Hypothalamus (tissue), 51 donors: Measurements from ENCODE around the gene APH1B.
"Not testable (repeated sequence)": the region's sequence is repeated elsewhere in the genome, so short reads cannot be mapped to it uniquely, and the experiment has no call there.

Experiments
- DNase-seq, 51 donors: peaks; one replicate each; lab custom pipeline; 2025; lab: John Stamatoyannopoulos, UW

Gene APH1B

GRCh38 chr15:63277038-63277892 lies at the start of gene APH1B:
TSS of gene APH1B (plus strand) at chr15:63277605. CDS start at chr15:63277624, 19 bp downstream.
- DNase-seq, result peak; percentile 39 to 94 (median 76)

GRCh38 chr15:63227689-63228088 lies 49.7 kb upstream of the APH1B start:
- no peak for DNase-seq

GRCh38 chr15:63231206-63231605 lies 46.2 kb upstream of the APH1B start:
- DNase-seq, result no peak

GRCh38 chr15:63231706-63232105 lies 45.7 kb upstream of the APH1B start:
- DNase-seq, result no peak

- DNase-seq, result no peak
Observed at GRCh38 chr15:63232405-63232804, 45.0 kb upstream of the APH1B start.

- DNase-seq, result no peak
Observed at GRCh38 chr15:63232943-63233342, 44.5 kb upstream of the APH1B start.

GRCh38 chr15:63233667-63234423 lies 43.6 kb upstream of the APH1B start:
- DNase-seq, result peak in 2 of 51 donors; percentile 10 to 18

GRCh38 chr15:63234451-63234870 lies 42.9 kb upstream of the APH1B start:
- peak in 18 of 51 donors; percentile 9 to 55 (median 20) for DNase-seq

GRCh38 chr15:63236272-63236671 lies 41.1 kb upstream of the APH1B start:
- DNase-seq, result no peak

- not testable (repeated sequence) for DNase-seq
Observed at GRCh38 chr15:63237086-63237485, 40.3 kb upstream of the APH1B start.

- no peak for DNase-seq
Observed at GRCh38 chr15:63238171-63238570, 39.2 kb upstream of the APH1B start.

GRCh38 chr15:63238796-63239195 lies 38.6 kb upstream of the APH1B start:
- DNase-seq, result no peak

- no peak for DNase-seq
Observed at GRCh38 chr15:63240109-63240508, 37.3 kb upstream of the APH1B start.

- DNase-seq, result no peak
Observed at GRCh38 chr15:63241316-63241715, 36.1 kb upstream of the APH1B start.

GRCh38 chr15:63243101-63243500 lies 34.3 kb upstream of the APH1B start:
- DNase-seq, result no peak

GRCh38 chr15:63243776-63244175 lies 33.6 kb upstream of the APH1B start:
- no peak for DNase-seq

GRCh38 chr15:63244399-63244798 lies 33.0 kb upstream of the APH1B start:
- peak in 1 of 51 donors; percentile 49 for DNase-seq

- no peak for DNase-seq
Observed at GRCh38 chr15:63244976-63245645, 32.3 kb upstream of the APH1B start.

- DNase-seq, result no peak
Observed at GRCh38 chr15:63246691-63247469, 30.5 kb upstream of the APH1B start.

GRCh38 chr15:63250312-63250965 lies 27.0 kb upstream of the APH1B start:
- DNase-seq, result peak in 1 of 51 donors; percentile 15
